A172 (cell line): ENCODE data around the gene RAB28. TPM values are rescaled to one million over a fixed set of nuclear protein-coding genes. Genes with fewer than 3 reads are reported as not detected.
A peak's percentile ranks its signal among the peaks of the same experiment; 100 is the strongest.

Source experiments
- DNase-seq: peaks from one replicate; pipeline ENCODE4 v3.0.0-alpha.2; 2015; ENCODE audit warnings: low spot score
- total RNA-seq: library from RNA; depleted of rRNA; stranded (reverse); fragments of >200 nt; shearing (Covaris generic); gene quantifications from 2 replicates; pipeline ENCODE4 v1.2.3, GENCODE V29; 2014; rRNA removed

RAB28 gene
- total RNA-seq, result 26.5 and 34.8 TPM in 2 replicates

- DNase-seq, result peak; percentile 88
These were observed at the start of gene RAB28 for GRCh38 chr4:13484122-13484748. TSS of gene RAB28 (minus strand) at chr4:13484340.

GRCh38 chr4:13531625-13531998, 47.5 kb upstream of the RAB28 start:
- DNase-seq, result no peak

GRCh38 chr4:13530823-13531624, 46.9 kb upstream of the RAB28 start:
- no peak for DNase-seq

- no peak for DNase-seq
These were observed 45.2 kb upstream of the RAB28 start for GRCh38 chr4:13529128-13529919.

GRCh38 chr4:13528821-13529127, 44.6 kb upstream of the RAB28 start:
- DNase-seq, result no peak

GRCh38 chr4:13527981-13528820, 44.1 kb upstream of the RAB28 start:
- no peak for DNase-seq

GRCh38 chr4:13527192-13527980, 43.2 kb upstream of the RAB28 start:
- DNase-seq, result no peak

- DNase-seq, result no peak
These were observed 42.5 kb upstream of the RAB28 start for GRCh38 chr4:13526658-13527057.

- no peak for DNase-seq
These were observed 41.6 kb upstream of the RAB28 start for GRCh38 chr4:13525606-13526281.

- DNase-seq, result no peak
These were observed 40.5 kb upstream of the RAB28 start for GRCh38 chr4:13524504-13525243.

GRCh38 chr4:13523591-13524503, 39.7 kb upstream of the RAB28 start:
- no peak for DNase-seq

GRCh38 chr4:13523105-13523477, 39.0 kb upstream of the RAB28 start:
- no peak for DNase-seq

- DNase-seq, result no peak
These were observed 38.4 kb upstream of the RAB28 start for GRCh38 chr4:13522282-13523104.

- DNase-seq, result no peak
These were observed 36.9 kb upstream of the RAB28 start for GRCh38 chr4:13521047-13521446.

GRCh38 chr4:13516315-13516860, 32.2 kb upstream of the RAB28 start:
- no peak for DNase-seq

- no peak for DNase-seq
These were observed 31.1 kb upstream of the RAB28 start for GRCh38 chr4:13515268-13515667.

GRCh38 chr4:13514722-13515121, 30.6 kb upstream of the RAB28 start:
- DNase-seq, result no peak
